Omental fat pad (tissue), 4 donors: ENCODE data around the gene DYNLT2B. TPM values are rescaled to one million over a fixed set of nuclear protein-coding genes. Genes with fewer than 3 reads are reported as not detected.
"Not testable (repeated sequence)": the region's sequence is repeated elsewhere in the genome, so short reads cannot be mapped to it uniquely, and the experiment has no call there.

Experiments used
- ATAC-seq: fragments of 150-250 bp; one replicate; pipeline ENCODE4 v1.9.1; 2016; ENCODE audit warnings: mild to moderate bottlenecking, moderate library complexity; ENCODE audit not compliant: low FRiP score
- DNase-seq: peaks from one replicate; pipeline ENCODE4 v3.0.0-alpha.2; 2019; ENCODE audit warnings: low spot score
- CTCF ChIP-seq, 3 donors: fragments of 450-650 bp; IDR thresholded peaks; one replicate each; pipeline ENCODE4 v1.5.1; 2016 to 2017; ENCODE audit warnings: antibody characterized with exemption in 3 of 3, mild to moderate bottlenecking in 3 of 3, moderate library complexity in 2 of 3
- total RNA-seq, 4 donors: library from RNA; depleted of rRNA; stranded (reverse); fragments of >200 nt; gene quantifications; one replicate each; pipeline ENCODE4 v1.1.0, GENCODE V29; 2016

Gene DYNLT2B
- total RNA-seq, 4 donors from 2014 or later = 3.8 to 6.6 (median 4.6) TPM; not detected in 1

- ATAC-seq (no peak), DNase-seq (no peak)
- TF ChIP-seq CTCF (IDR thresholded peaks at IDR 0.05) = no peak
These were observed 9.4 kb upstream of the DYNLT2B start for GRCh38 chr3:196327405-196327804.

DNA sequence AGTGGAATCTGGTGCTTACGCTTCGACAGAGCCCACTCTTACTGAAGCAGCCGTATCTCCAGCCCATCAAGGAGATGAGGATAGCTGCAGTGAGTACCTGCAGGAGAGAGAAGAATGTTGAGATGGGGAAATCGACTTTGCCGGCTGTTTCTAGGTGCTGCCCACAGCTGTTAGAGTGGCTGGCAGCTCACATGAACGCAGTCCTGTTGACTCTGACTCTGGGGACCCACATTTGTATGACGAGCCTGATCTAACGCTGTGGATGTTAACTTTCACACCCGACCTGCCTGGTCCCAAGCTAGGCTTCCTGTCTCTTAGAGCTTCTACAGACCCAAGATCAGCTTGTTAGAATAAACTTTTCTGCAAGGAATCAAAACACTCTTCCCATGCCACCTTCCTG lies 8.9 kb upstream of the DYNLT2B start:
- ATAC-seq = no peak
- no peak for DNase-seq
- TF ChIP-seq CTCF (IDR thresholded peaks at IDR 0.05) = no peak

DNA sequence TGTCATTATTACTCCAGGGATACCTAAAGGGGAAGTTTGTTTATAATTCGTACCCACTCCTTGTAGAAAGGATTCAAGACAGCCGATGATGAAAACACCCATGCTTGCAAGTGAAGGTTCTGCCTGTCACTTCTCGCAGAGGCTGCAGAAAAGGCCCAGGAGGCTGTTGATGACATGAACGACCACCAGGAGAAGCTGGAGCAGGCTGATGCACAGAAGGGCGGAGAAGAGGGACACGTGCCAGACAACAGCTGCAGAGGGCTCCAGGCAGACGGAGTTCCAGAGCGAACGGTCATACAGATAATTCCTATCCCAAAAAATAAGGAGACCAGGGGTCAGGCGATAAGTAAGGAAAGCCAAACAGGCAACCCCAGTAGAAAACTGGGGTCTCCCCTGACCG lies 5.7 kb upstream of the DYNLT2B start:
- no peak for TF ChIP-seq CTCF (IDR thresholded peaks at IDR 0.05)
- DNase-seq (no peak), ATAC-seq (no peak)

DNA sequence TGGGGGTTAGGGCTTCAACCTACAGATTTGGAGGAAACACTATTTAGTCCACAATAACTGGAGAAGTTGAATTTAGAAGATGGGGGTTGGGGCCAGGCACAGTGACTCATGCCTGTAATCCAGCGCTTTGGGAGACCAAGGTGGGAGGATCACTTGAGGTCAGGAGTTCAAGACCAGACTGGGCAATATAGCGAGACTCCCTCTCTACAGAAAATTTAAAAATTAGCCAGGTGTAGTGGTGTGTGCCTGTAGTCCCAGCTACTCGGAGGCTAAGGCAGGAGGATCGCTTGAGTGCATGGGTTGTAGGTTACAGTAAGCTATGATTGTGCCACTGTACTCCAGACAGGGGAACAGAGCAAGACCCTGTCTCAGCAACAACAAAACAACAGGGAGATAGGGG lies 5.0 kb upstream of the DYNLT2B start:
- TF ChIP-seq CTCF (IDR thresholded peaks at IDR 0.05) = no peak
- ATAC-seq = no peak
- no peak for DNase-seq

GRCh38 chr3:196321162-196321561 lies 3.1 kb upstream of the DYNLT2B start:
- ATAC-seq = no peak
- DNase-seq = no peak
- no peak for TF ChIP-seq CTCF (IDR thresholded peaks at IDR 0.05)

GRCh38 chr3:196320137-196320536 lies 2.1 kb upstream of the DYNLT2B start:
- ATAC-seq = no peak
- DNase-seq = no peak
- no peak for TF ChIP-seq CTCF (IDR thresholded peaks at IDR 0.05)

DNA sequence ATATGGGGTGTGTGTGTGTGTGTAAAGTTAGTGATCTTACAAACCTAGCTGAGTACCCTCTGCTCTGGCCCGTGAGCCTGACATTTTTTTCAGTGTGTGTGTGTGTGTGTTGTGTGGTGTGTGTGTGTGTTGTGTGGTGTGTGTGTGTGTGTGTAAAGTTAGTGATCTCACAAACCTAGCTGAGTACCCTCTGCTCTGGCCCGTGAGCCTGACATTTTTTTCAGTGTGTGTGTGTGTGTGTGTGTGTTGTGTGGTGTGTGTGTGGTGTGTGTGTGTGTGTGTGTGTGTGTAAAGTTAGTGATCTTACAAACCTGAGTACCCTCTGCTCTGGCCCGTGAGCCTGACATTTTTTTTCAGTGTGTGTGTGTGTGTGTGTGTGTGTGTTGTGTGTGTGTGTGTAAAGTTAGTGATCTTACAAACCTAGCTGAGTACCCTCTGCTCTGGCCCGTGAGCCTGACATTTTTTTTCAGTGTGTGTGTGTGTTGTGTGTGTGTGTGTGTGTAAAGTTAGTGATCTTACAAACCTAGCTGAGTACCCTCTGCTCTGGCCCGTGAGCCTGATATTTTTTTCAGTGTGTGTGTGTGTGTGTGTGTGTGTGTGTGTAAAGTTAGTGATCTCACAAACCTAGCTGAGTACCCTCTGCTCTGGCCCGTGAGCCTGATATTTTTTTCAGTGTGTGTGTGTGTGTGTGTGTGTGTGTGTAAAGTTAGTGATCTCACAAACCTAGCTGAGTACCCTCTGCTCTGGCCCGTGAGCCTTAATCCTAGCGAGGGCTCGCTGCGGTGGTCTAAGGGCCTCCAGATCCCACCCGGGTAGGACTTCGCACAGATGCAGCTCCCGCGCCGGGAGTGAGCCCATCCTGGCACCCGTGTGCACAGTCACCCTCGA lies 997 bp downstream of the DYNLT2B start:
- not testable (repeated sequence) for ATAC-seq, DNase-seq
